NCI-H128 (cell line): ENCODE measurements around the gene LY6G6C.

ENCODE experiments used
- DNase-seq: peaks from one replicate; lab custom pipeline; 2025; ENCODE audit not compliant: unreplicated experiment; lab: John Stamatoyannopoulos, UW

The LY6G6C gene

GRCh38 chr6:31721351-31722020 is at the start of gene LY6G6C:
TSS of gene LY6G6C (minus strand) at chr6:31721746. CDS start at chr6:31721679, 67 bp downstream.
- DNase-seq, result no peak

GRCh38 chr6:31770860-31771259 is 49.3 kb upstream of the LY6G6C start:
- no peak for DNase-seq

- DNase-seq, result no peak
Observed at GRCh38 chr6:31769684-31770371, 48.3 kb upstream of the LY6G6C start.

- no peak for DNase-seq
Observed at GRCh38 chr6:31768363-31769257, 47.1 kb upstream of the LY6G6C start.

- no peak for DNase-seq
Observed at GRCh38 chr6:31767096-31767645, 45.6 kb upstream of the LY6G6C start.

- no peak for DNase-seq
Observed at GRCh38 chr6:31765910-31766794, 44.6 kb upstream of the LY6G6C start.

- DNase-seq, result no peak
Observed at GRCh38 chr6:31765559-31765909, 44.0 kb upstream of the LY6G6C start.

- DNase-seq, result no peak
Observed at GRCh38 chr6:31764198-31764597, 42.7 kb upstream of the LY6G6C start.

- no peak for DNase-seq
Observed at GRCh38 chr6:31763619-31763940, 42.0 kb upstream of the LY6G6C start.

GRCh38 chr6:31762878-31763618 is 41.5 kb upstream of the LY6G6C start:
- no peak for DNase-seq

- no peak for DNase-seq
Observed at GRCh38 chr6:31762356-31762755, 40.8 kb upstream of the LY6G6C start, which contains the start of gene SAPCD1. TSS of gene SAPCD1 (plus strand) at chr6:31762656. CDS start at chr6:31763055, 399 bp downstream.

GRCh38 chr6:31761343-31761742 is 39.8 kb upstream of the LY6G6C start:
- no peak for DNase-seq

- no peak for DNase-seq
Observed at GRCh38 chr6:31760790-31761189, 39.2 kb upstream of the LY6G6C start.

GRCh38 chr6:31758281-31758680 is 36.7 kb upstream of the LY6G6C start:
- no peak for DNase-seq

GRCh38 chr6:31752739-31753319 is 31.3 kb upstream of the LY6G6C start:
- no peak for DNase-seq

- no peak for DNase-seq
Observed at GRCh38 chr6:31750411-31751022, 29.0 kb upstream of the LY6G6C start.

- no peak for DNase-seq
Observed at GRCh38 chr6:31749301-31750036, 27.9 kb upstream of the LY6G6C start.

GRCh38 chr6:31744422-31744821 is 22.9 kb upstream of the LY6G6C start:
- no peak for DNase-seq
